ENCODE data around the gene PARPBP. TPM values are rescaled to one million over a fixed set of nuclear protein-coding genes. Genes with fewer than 3 reads are reported as not detected.
"Not testable (repeated sequence)": the region's sequence is repeated elsewhere in the genome, so short reads cannot be mapped to it uniquely, and the experiment has no call there.

PARPBP gene
- total and polyA plus RNA-seq, 8 donors = 4.4 to 20.6 (median 13.4) TPM

GRCh38 chr12:102232446-102232845, 112.5 kb downstream of the PARPBP start:
- intact Hi-C loops (cut with DNase I) = no loop called here
- DNase-seq (peak in 2 of 4 donors; percentile 10 to 15), ATAC-seq (peak; percentile 68)
- no peak for TF ChIP-seq CTCF (IDR thresholded peaks at IDR 0.05)
- Histone ChIP-seq H3K4me1 (no peaks in the 10 kb centered on the region), H3K36me3 (no peaks in the 10 kb centered on the region), H3K4me3 (no peak overlapping the region), H3K27me3 (no peaks in the 10 kb centered on the region), H3K27ac (no peak overlapping the region), H3K9me3 (no peaks in the 10 kb centered on the region)

GRCh38 chr12:102234599-102234998, 114.6 kb downstream of the PARPBP start:
- no peak overlapping the region for H3K27ac ChIP-seq
- DNase-seq = no peak
- no peak overlapping the region for H3K4me3 ChIP-seq
- H3K36me3 ChIP-seq = no peaks in the 10 kb centered on the region
- peaks cover 0 to 2% of the 10 kb centered on the region in 2 donors for H3K9me3 ChIP-seq
- no peak for TF ChIP-seq CTCF (IDR thresholded peaks at IDR 0.05)
- no peak for ATAC-seq
- intact Hi-C loops (cut with DNase I) = no loop called here
- H3K4me1 ChIP-seq = no peaks in the 10 kb centered on the region
- no peaks in the 10 kb centered on the region for H3K27me3 ChIP-seq

GRCh38 chr12:102240859-102241258, 120.9 kb downstream of the PARPBP start:
- peaks cover 0 to 18% of the 10 kb centered on the region in 2 donors for H3K9me3 ChIP-seq
- intact Hi-C loops (cut with DNase I); DNase-seq; H3K4me3 ChIP-seq; H3K36me3 ChIP-seq; H3K27me3 ChIP-seq; ATAC-seq; H3K27ac ChIP-seq; H3K4me1 ChIP-seq: not testable (repeated sequence)

Other genes starting within 250 kb of the PARPBP start
- 100 to 1,000 TPM; 115 to 167 TPM for gene DRAM1, start 242.6 kb upstream of the PARPBP start, total RNA-seq
- gene DRAM1, start 242.6 kb upstream of the PARPBP start, polyA plus RNA-seq (ENCODE audit: insufficient read length in 6 of 6) = 10 to 100 TPM; 19.6 to 29.2 (median 24.4) TPM
- 10 to 100 TPM; 31.8 to 45.9 TPM for gene WASHC3, start 58.2 kb upstream of the PARPBP start, total RNA-seq
- gene WASHC3, start 58.2 kb upstream of the PARPBP start, polyA plus RNA-seq (ENCODE audit: insufficient read length in 6 of 6) = 10 to 100 TPM; 43.4 to 60.4 (median 51.1) TPM
- 10 to 100 TPM; 22.7 to 26.2 TPM for gene NUP37, start 69 bp upstream of the PARPBP start, total RNA-seq
- gene NUP37, start 69 bp upstream of the PARPBP start, polyA plus RNA-seq (ENCODE audit: insufficient read length in 6 of 6) = 10 to 100 TPM; 31.6 to 38.7 (median 34.9) TPM
- gene PMCH, start 77.7 kb downstream of the PARPBP start, total RNA-seq = not detected
- under 1 TPM; 0.31 to 0.86 (median 0.54) TPM for gene PMCH, start 77.7 kb downstream of the PARPBP start, polyA plus RNA-seq (ENCODE audit: insufficient read length in 6 of 6)